ENCODE results near the gene CYFIP1. TPM values are rescaled to one million over a fixed set of nuclear protein-coding genes. Genes with fewer than 3 reads are reported as not detected.

Gene CYFIP1
- polyA plus RNA-seq, 3 donors: 47.1 to 85.5 (median 63.8) TPM

- H3K4me1 Mint-ChIP-seq: no peaks in the 10 kb centered on the region
- 98% methylated on average over 23 of the region's 25 CpGs for WGBS (ENCODE audit: insufficient coverage)
- H3K4me1 ChIP-seq (ENCODE audit: control insufficient read depth in 1 of 2, insufficient read depth in 2 of 2, low read length in 2 of 2): no peaks in the 10 kb centered on the region
- no peaks in the 10 kb centered on the region for H3K9me3 ChIP-seq (replicated peaks in 1 of 2; ENCODE audit: control insufficient read depth in 1 of 2, insufficient read depth in 1 of 2, low read length in 2 of 2)
- H3K9me3 Mint-ChIP-seq: no peaks in the 10 kb centered on the region
- H3K79me2 ChIP-seq (ENCODE audit: insufficient read depth, low read length): no peaks in the 10 kb centered on the region
- H3K36me3 ChIP-seq (replicated peaks in 1 of 2; ENCODE audit: control insufficient read depth in 1 of 2, insufficient read depth in 2 of 2, low read length in 2 of 2): peaks cover 56 to 90% of the 10 kb centered on the region in 2 donors
- H3K9ac ChIP-seq (ENCODE audit: insufficient read depth, low read length, poor library complexity, severe bottlenecking): no peak overlapping the region
- no peak overlapping the region for H3K4me2 ChIP-seq (replicated peaks; ENCODE audit: extremely low read depth, low read length, poor library complexity, severe bottlenecking)
- H3K27me3 ChIP-seq (ENCODE audit: control insufficient read depth in 2 of 2, insufficient read depth in 2 of 2, low read length in 2 of 2): no peaks in the 10 kb centered on the region
- intact Hi-C loops (cut with micrococcal nuclease): no loop called here
- no peak overlapping the region for H3K27ac Mint-ChIP-seq
- no peak overlapping the region for H3K4me3 Mint-ChIP-seq
- H4K20me1 ChIP-seq (ENCODE audit: insufficient read depth, low read length): peaks cover 3% of the 10 kb centered on the region
- peaks cover 67 to 90% of the 10 kb centered on the region in 2 donors for H3K36me3 Mint-ChIP-seq
- no peak overlapping the region for H3K27ac ChIP-seq (ENCODE audit: low read depth in 1 of 2, low read length in 2 of 2)
- H2AFZ ChIP-seq (ENCODE audit: insufficient read depth, low read depth, low read length, poor library complexity, severe bottlenecking): no peak overlapping the region
- H3K4me3 ChIP-seq (replicated peaks in 1 of 3; ENCODE audit: low read depth in 2 of 3, low read length in 3 of 3): no peak overlapping the region
- TF ChIP-seq CTCF (IDR thresholded peaks at IDR 0.05): no peak
- no peak for DNase-seq
- H3K27me3 Mint-ChIP-seq (ENCODE audit: low read depth in 3 of 3): peaks cover 0 to 2% (median 0%) of the 10 kb centered on the region in 3 donors
These were observed 61.5 kb downstream of the CYFIP1 start for GRCh38 chr15:22918596-22919140.

- Histone ChIP-seq H3K79me2 (ENCODE audit: insufficient read depth, low read length) (no peaks in the 10 kb centered on the region), H3K36me3 (replicated peaks in 1 of 2; ENCODE audit: control insufficient read depth in 1 of 2, insufficient read depth in 2 of 2, low read length in 2 of 2) (peaks cover 55 to 88% of the 10 kb centered on the region in 2 donors), H2AFZ (ENCODE audit: insufficient read depth, low read depth, low read length, poor library complexity, severe bottlenecking) (no peak overlapping the region), H3K9ac (ENCODE audit: insufficient read depth, low read length, poor library complexity, severe bottlenecking) (no peak overlapping the region), H3K27me3 (ENCODE audit: control insufficient read depth in 2 of 2, insufficient read depth in 2 of 2, low read length in 2 of 2) (no peaks in the 10 kb centered on the region), H4K20me1 (ENCODE audit: insufficient read depth, low read length) (peaks cover 3% of the 10 kb centered on the region), H3K27ac (ENCODE audit: low read depth in 1 of 2, low read length in 2 of 2) (no peak overlapping the region), H3K4me3 (replicated peaks in 1 of 3; ENCODE audit: low read depth in 2 of 3, low read length in 3 of 3) (no peak overlapping the region), H3K9me3 (replicated peaks in 1 of 2; ENCODE audit: control insufficient read depth in 1 of 2, insufficient read depth in 1 of 2, low read length in 2 of 2) (no peaks in the 10 kb centered on the region), H3K4me1 (ENCODE audit: control insufficient read depth in 1 of 2, insufficient read depth in 2 of 2, low read length in 2 of 2) (no peaks in the 10 kb centered on the region), H3K4me2 (replicated peaks; ENCODE audit: extremely low read depth, low read length, poor library complexity, severe bottlenecking) (no peak overlapping the region)
- WGBS (ENCODE audit: insufficient coverage): 94% methylated on average over 8 of the region's 9 CpGs
- no peak overlapping the region for H3K4me3 Mint-ChIP-seq
- H3K27me3 Mint-ChIP-seq (ENCODE audit: low read depth in 3 of 3): peaks cover 0 to 2% (median 0%) of the 10 kb centered on the region in 3 donors
- no peak for TF ChIP-seq CTCF (IDR thresholded peaks at IDR 0.05)
- intact Hi-C loops (cut with micrococcal nuclease): no loop called here
- H3K36me3 Mint-ChIP-seq: peaks cover 68 to 90% of the 10 kb centered on the region in 2 donors
- no peaks in the 10 kb centered on the region for H3K9me3 Mint-ChIP-seq
- no peak overlapping the region for H3K27ac Mint-ChIP-seq
- no peak for DNase-seq
- H3K4me1 Mint-ChIP-seq: no peaks in the 10 kb centered on the region
These were observed 62.1 kb downstream of the CYFIP1 start for GRCh38 chr15:22918056-22918455.
